Kidney epithelial cell (primary cell): Measurements from ENCODE around the gene MAU2. TPM values are rescaled to one million over a fixed set of nuclear protein-coding genes. Genes with fewer than 3 reads are reported as not detected.

Experiments
- DNase-seq: peaks from one replicate; pipeline ENCODE4 v3.0.0-alpha.2; 2010; ENCODE audit warnings: low read depth
- H3K27me3 ChIP-seq: 2 replicates; pipeline ENCODE4 v1.6.0; 2011; ENCODE audit warnings: low read length; ENCODE audit not compliant: control insufficient read depth, insufficient read depth
- H3K36me3 ChIP-seq: 2 replicates; pipeline ENCODE4 v1.5.1; 2011; ENCODE audit warnings: low read length; ENCODE audit not compliant: control insufficient read depth, insufficient read depth
- H3K4me3 ChIP-seq: 2 replicates; pipeline ENCODE4 v1.5.1; 2011; ENCODE audit warnings: low read depth, mild to moderate bottlenecking, control low read depth, low read length
- CTCF ChIP-seq: IDR thresholded peaks from 2 replicates; pipeline ENCODE4 v1.5.1; 2011; ENCODE audit warnings: mild to moderate bottlenecking, moderate library complexity, low read length, control low read depth, inconsistent platforms; ENCODE audit not compliant: insufficient read depth, poor library complexity, severe bottlenecking
- total RNA-seq: library from RNA; depleted of rRNA; stranded (reverse); fragments of >200 nt; gene quantifications from 2 replicates; pipeline ENCODE4 v1.2.3, GENCODE V29; 2015

MAU2 gene
- total RNA-seq, 1 donor from 2014 or later = 31.7 TPM

GRCh38 chr19:19352823-19353222, 32.2 kb downstream of the MAU2 start:
- H3K36me3 ChIP-seq = peaks cover 3% of the 10 kb centered on the region
- no peak for DNase-seq
- H3K4me3 ChIP-seq = no peak overlapping the region
- H3K27me3 ChIP-seq = no peaks in the 10 kb centered on the region
- no peak for TF ChIP-seq CTCF

- H3K27me3 ChIP-seq = no peaks in the 10 kb centered on the region
- no peak overlapping the region for H3K4me3 ChIP-seq
- DNase-seq = no peak
- TF ChIP-seq CTCF = no peak
- peaks cover 3% of the 10 kb centered on the region for H3K36me3 ChIP-seq
Observed at GRCh38 chr19:19354007-19354406, 33.4 kb downstream of the MAU2 start.

- no peak for TF ChIP-seq CTCF
- no peak for DNase-seq
- no peaks in the 10 kb centered on the region for H3K27me3 ChIP-seq
- H3K36me3 ChIP-seq = peaks cover 3% of the 10 kb centered on the region
- no peak overlapping the region for H3K4me3 ChIP-seq
Observed at GRCh38 chr19:19354932-19355331, 34.3 kb downstream of the MAU2 start.

GRCh38 chr19:19355606-19356139, 35.0 kb downstream of the MAU2 start:
- Histone ChIP-seq H3K27me3 (no peaks in the 10 kb centered on the region), H3K4me3 (no peak overlapping the region), H3K36me3 (peaks cover 3% of the 10 kb centered on the region)
- DNase-seq = no peak
- TF ChIP-seq CTCF = no peak

- DNase-seq = no peak
- H3K27me3 ChIP-seq = no peaks in the 10 kb centered on the region
- H3K36me3 ChIP-seq = peaks cover 3% of the 10 kb centered on the region
- H3K4me3 ChIP-seq = no peak overlapping the region
- TF ChIP-seq CTCF = no peak
Observed at GRCh38 chr19:19356500-19356899, 35.9 kb downstream of the MAU2 start.

GRCh38 chr19:19356901-19357566, 36.4 kb downstream of the MAU2 start:
- H3K27me3 ChIP-seq = no peaks in the 10 kb centered on the region
- DNase-seq = no peak
- TF ChIP-seq CTCF = no peak
- H3K4me3 ChIP-seq = no peak overlapping the region
- H3K36me3 ChIP-seq = peaks cover 3% of the 10 kb centered on the region
